Heart left ventricle (tissue), 16 donors: ENCODE results near the gene PTPRM. TPM values are rescaled to one million over a fixed set of nuclear protein-coding genes. Genes with fewer than 3 reads are reported as not detected.

Experiments
- ATAC-seq, 4 donors: fragments of 200-7000 bp; cut with Tn5 transposase; one replicate each; pipeline ENCODE4 v1.9.1; 2020 to 2022; ENCODE audit warnings: moderate library complexity in 4 of 4, mild to moderate bottlenecking in 3 of 4, moderate number of reproducible peaks in 1 of 4
- DNase-seq, 5 donors: peaks; one replicate each; pipeline ENCODE4 v3.0.0-alpha.2; 2020
- H3K27ac ChIP-seq, 12 donors: fragments of 200-600 bp; sonication (generic) in 4 of 12; one replicate each; pipeline versions ENCODE4 v1.5.0 to v1.8.0; 2016 to 2022; ENCODE audit warnings: mild to moderate bottlenecking in 2 of 12
- H3K27me3 ChIP-seq, 9 donors: fragments of 200-600 bp; sonication (generic) in 2 of 9; one replicate each; pipeline versions ENCODE4 v1.5.1 to v1.8.0; 2016 to 2022; ENCODE audit warnings: mild to moderate bottlenecking in 3 of 9
- H3K36me3 ChIP-seq, 9 donors: fragments of 200-600 bp; sonication (generic) in 2 of 9; one replicate each; pipeline versions ENCODE4 v1.5.0 to v1.8.0; 2018 to 2022; ENCODE audit warnings: mild to moderate bottlenecking in 2 of 9
- H3K4me1 ChIP-seq, 12 donors: fragments of 200-600 bp; sonication (generic) in 4 of 12; one replicate each; pipeline versions ENCODE4 v1.5.0 to v1.8.0; 2016 to 2022; ENCODE audit warnings: mild to moderate bottlenecking in 3 of 12
- H3K4me3 ChIP-seq, 12 donors: fragments of 200-600 bp; sonication (generic) in 4 of 12; one replicate each; pipeline versions ENCODE4 v1.5.0 to v1.8.0; 2017 to 2022; ENCODE audit warnings: mild to moderate bottlenecking in 9 of 12, moderate library complexity in 4 of 12
- H3K9me3 ChIP-seq, 12 donors: fragments of 200-600 bp; sonication (generic) in 4 of 12; one replicate each; pipeline versions ENCODE4 v1.5.0 to v1.8.0; 2016 to 2022; ENCODE audit warnings: mild to moderate bottlenecking in 1 of 12
- POLR2A ChIP-seq, 2 donors: fragments of 450-650 bp; IDR thresholded peaks; one replicate each; pipeline ENCODE4 v1.6.1; 2017; ENCODE audit warnings: antibody characterized with exemption in 2 of 2, mild to moderate bottlenecking in 2 of 2, moderate library complexity in 2 of 2
- WGBS, 4 donors: extraction: QIAGEN DNeasy Blood & Tissue Kit in 2 of 4; methylation state at CpG; one replicate each; pipeline versions ENCODE4 v1.1.5 to v1.1.7; 2013 to 2018; 5-methylcytosine and 5-hydroxymethylcytosine counted together
- intact Hi-C, 10 donors: fragments of 100-400 bp; cut with DNase I; formaldehyde crosslinking; loops; one replicate each; pipeline versions ENCODE4 v1.11.1 to v1.14.2; 2022
- polyA plus RNA-seq, 2 donors: library from polyadenylated mRNA; stranded (reverse); fragments of 200-250 nt; gene quantifications; one replicate each; pipeline ENCODE4 v1.2.3, GENCODE V29; 2013
- total RNA-seq, 9 donors: library from RNA; depleted of rRNA in 2 of 9; stranded (reverse); fragments of >200 nt in 2 of 9; fragmentation: NEBNext Ultra II Directional in 3 of 9; extraction: Animal tissue kit (Norgen Biotek cat#: 25700) in 3 of 9; gene quantifications; one replicate each; pipeline versions ENCODE4 v1.1.0 to v1.2.4, GENCODE V29; 2016 to 2023
- TF ChIP-seq, protein P1 (sequence below), 12 donors: fragments of 200-600 bp; sonication (generic) in 4 of 12; IDR thresholded peaks; one replicate each; pipeline versions ENCODE4 v1.5.0 to v1.8.0; 2018 to 2022; ENCODE audit warnings: antibody characterized with exemption in 12 of 12, mild to moderate bottlenecking in 5 of 12
- donor health status: ischemic (EF 13 %, LVEDD 7.1; RV severe dilation, severe dysfunction).
- donor health status: healthy with polysubstance abuse.
- donor health status: DM: no; HTN: yes; CAD: no.
- donor health status: DM: no; HTN: no; CAD: no.
- donor health status: ischemic (EF 25% LVEDD 6.9; RV normal size, moderate dysfunction).
- donor health status: ischemic (EF 25% LVEDD 5.7; RV mildly dilated, moderate dysfunction).
- donor health status: healthy.
- donor health status: DM: yes; HTN: yes; CAD: no.
- donor health status: ischemic (EF 35%, LVEDD 5.7; RV mildly dilated, moderate dysfunction).
- donor health status: nonischemic (EF 11% LVEDD 7.7; RV severe dilation, severe dysfunction).
- donor health status: DM: yes; HTN: yes; CAD: no.
- donor health status: PGD.
- donor health status: ischemic (EF 29% LVEDD 5.4; RV normal size, mild dysfunction).
- donor health status: nonischemic (EF 23%, LVEDD 6.1; RV moderate dilation, normal function).

The PTPRM gene
- total and polyA plus RNA-seq, 11 donors, result 93.8 to 186 (median 123) TPM

DNA sequence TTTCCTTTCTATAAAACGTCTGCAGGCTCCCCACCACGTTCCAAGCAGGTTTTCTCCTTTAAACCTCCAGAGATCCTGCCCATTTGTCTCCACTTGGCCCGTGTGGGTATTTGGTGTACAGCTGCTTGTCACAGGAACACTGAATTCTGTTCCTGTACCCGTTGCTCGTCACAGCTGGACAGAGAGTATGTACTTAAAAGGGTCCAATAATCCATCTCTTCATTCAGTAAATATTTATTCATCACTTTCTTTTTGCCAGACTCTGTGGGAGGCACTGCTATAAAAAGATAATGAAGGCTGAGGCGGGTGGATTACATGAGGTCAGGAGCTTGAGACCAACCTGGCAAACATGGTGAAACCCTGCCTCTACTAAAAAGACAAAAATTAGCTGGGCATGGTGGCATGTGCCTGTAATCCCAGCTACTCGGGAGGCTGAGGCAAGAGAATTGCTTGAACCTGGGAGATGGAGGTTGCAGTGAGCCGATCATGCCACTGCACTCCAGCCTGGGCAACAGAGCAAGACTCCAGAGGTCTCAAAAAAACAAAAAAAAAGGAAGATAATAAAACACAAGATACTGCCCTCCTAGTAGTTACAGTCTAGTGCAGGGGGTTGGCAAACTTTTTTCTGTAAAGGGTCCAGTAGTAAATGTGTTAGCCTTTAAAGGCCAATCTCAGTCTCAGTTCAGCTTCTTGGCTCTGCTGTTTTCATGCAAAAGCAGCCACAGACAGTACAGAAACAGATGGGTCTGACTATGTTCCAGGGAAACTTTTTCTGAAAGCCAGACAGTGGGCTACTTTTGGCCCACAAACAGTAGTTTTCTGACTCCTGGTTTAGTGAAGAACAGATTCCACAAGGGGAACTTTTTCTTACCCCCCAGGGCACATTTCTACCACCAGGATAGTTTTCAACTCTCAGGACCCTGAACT is 732.2 kb downstream of the PTPRM start:
- H3K36me3 ChIP-seq, result peaks cover 0 to 49% (median 26%) of the 10 kb centered on the region in 9 donors
- H3K9me3 ChIP-seq, result no peaks in the 10 kb centered on the region
- ATAC-seq (no peak), DNase-seq (no peak)
- WGBS, 4 donors, result 87 to 92% (median 88%) methylated on average over 8 of the region's 8 CpGs
- no peak overlapping the region for H3K4me3 ChIP-seq
- H3K27me3 ChIP-seq, result no peaks in the 10 kb centered on the region
- H3K4me1 ChIP-seq, result peaks cover 0 to 6% (median 0%) of the 10 kb centered on the region in 12 donors
- intact Hi-C loops, result no loop called here
- TF ChIP-seq POLR2A (IDR thresholded peaks at IDR 0.05), result no peak
- H3K27ac ChIP-seq, result no peak overlapping the region

DNA sequence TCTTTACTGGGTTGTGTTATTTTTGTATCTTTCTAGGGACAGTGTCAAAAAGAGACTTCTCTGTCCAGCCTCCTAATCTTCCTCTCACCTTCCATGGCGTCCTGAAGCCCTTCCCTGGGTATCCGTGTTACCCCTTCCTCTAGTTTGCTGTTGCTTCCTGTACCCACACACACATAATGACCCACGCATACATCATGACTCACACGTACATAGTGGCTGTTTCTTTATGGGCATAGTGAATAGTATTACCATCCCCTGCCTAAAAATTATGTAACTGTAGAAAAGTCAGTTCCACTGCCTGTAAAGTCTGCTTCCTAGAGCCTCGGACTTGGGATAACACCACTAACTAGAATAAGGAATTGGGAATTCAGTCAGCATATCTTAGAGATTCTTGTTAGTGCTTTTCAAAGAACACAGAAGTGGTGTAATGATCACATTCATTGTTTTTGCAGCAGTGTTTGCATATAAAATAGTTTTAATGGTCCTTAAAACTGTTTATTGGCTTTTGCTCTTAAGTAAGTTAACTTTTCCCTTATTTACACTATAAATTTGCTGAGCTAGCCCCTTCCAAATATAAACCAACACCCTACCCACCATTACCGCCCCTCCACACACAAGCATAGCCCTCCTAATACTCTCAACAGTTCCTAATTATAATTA is 733.8 kb downstream of the PTPRM start:
- Histone ChIP-seq H3K27me3 (no peaks in the 10 kb centered on the region), H3K9me3 (no peaks in the 10 kb centered on the region), H3K27ac (no peak overlapping the region), H3K36me3 (peaks cover 0 to 43% (median 26%) of the 10 kb centered on the region in 9 donors), H3K4me1 (peaks cover 0 to 6% (median 0%) of the 10 kb centered on the region in 12 donors), H3K4me3 (no peak overlapping the region)
- DNase-seq (no peak), ATAC-seq (no peak)
- 92 to 95% (median 94%) methylated on average over 6 of the region's 6 CpGs for WGBS, 4 donors
- no peak for TF ChIP-seq POLR2A (IDR thresholded peaks at IDR 0.05)
- intact Hi-C loops, result loop anchor here in 1 of 10 donors (10.0 kb wide), 1 partner anchor 64 kb away; no protein-coding TSS in a partner anchor

DNA sequence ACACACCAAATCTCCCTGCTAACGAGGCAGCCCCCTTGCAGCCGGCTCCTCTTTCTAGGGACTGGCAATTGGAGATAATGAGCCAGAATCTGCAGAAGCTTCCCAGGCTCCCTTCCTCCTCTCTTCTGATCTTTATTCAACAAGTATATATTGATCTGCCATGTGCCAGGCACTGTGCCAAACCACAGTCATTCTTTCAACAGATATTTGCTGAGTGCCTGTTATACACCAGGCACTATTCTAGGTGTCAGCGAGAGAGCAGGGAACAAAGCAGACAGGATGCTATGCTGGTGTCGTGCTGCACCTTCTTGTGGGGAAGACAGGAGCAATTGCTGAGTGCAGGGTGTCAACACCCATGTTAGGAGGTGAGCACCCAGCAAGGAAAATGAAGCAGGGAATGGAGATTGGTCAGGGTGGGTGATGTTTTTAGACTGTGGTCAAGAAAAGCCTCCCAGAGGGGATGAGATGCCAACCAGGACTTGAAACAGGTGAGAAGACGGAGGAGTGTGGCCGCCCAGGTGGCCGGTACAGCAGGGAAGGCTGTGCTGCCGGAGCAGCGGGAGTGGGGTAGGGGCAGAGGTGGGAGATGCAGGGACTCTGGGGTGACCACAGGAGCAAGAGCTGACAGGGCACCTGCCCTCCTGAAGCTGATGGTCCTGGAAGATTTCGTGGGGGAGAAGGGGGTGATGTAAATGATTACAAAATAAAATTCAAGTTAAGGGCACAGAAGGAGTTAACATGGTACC is 734.5 kb downstream of the PTPRM start:
- Histone ChIP-seq H3K27ac (no peak overlapping the region), H3K9me3 (no peaks in the 10 kb centered on the region), H3K4me3 (no peak overlapping the region), H3K4me1 (peaks cover 0 to 6% (median 0%) of the 10 kb centered on the region in 12 donors), H3K27me3 (no peaks in the 10 kb centered on the region), H3K36me3 (peaks cover 0 to 36% (median 19%) of the 10 kb centered on the region in 9 donors)
- DNase-seq (no peak), ATAC-seq (peak in 2 of 4 donors; percentile 23 to 28)
- TF ChIP-seq POLR2A (IDR thresholded peaks at IDR 0.05), result no peak
- TF ChIP-seq, protein P1, sequence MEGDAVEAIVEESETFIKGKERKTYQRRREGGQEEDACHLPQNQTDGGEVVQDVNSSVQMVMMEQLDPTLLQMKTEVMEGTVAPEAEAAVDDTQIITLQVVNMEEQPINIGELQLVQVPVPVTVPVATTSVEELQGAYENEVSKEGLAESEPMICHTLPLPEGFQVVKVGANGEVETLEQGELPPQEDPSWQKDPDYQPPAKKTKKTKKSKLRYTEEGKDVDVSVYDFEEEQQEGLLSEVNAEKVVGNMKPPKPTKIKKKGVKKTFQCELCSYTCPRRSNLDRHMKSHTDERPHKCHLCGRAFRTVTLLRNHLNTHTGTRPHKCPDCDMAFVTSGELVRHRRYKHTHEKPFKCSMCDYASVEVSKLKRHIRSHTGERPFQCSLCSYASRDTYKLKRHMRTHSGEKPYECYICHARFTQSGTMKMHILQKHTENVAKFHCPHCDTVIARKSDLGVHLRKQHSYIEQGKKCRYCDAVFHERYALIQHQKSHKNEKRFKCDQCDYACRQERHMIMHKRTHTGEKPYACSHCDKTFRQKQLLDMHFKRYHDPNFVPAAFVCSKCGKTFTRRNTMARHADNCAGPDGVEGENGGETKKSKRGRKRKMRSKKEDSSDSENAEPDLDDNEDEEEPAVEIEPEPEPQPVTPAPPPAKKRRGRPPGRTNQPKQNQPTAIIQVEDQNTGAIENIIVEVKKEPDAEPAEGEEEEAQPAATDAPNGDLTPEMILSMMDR (IDR thresholded peaks at IDR 0.05), result no peak
- intact Hi-C loops, result loop anchor here in 1 of 10 donors (10.0 kb wide), 1 partner anchor 63 kb away; no protein-coding TSS in a partner anchor
- WGBS, 4 donors, result 86 to 90% (median 89%) methylated on average over 10 of the region's 10 CpGs

DNA sequence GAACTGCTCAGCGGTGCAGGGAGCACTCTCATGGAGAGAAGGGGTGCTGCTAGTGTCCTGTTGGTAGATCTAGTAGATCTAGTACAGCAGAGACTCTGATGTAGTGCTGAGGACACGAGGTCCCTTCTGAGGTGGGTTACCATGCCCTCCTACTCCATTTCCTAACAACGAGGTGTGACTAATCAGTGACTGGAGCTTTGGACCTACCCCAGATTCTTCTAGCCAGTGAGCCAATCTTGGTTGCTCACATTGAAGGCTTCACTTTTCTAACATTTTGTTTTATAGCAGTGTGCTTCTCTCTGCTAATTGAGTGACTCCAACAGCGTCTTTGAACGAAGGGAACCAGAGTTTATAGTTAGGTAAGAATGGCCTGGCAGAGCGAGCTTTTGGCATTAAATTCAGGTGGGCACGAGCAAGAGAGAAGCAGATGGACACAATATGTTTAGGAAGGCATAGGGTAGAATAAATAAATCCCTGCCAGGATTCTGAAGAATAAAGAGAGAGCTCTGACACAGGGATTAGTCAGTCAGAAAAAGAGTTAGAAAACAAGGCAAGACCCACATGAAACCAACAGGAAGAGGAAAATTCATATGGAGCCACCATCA is 736.1 kb downstream of the PTPRM start:
- H3K36me3 ChIP-seq, result peaks cover 0 to 20% (median 3%) of the 10 kb centered on the region in 9 donors
- no peak overlapping the region for H3K27ac ChIP-seq
- H3K4me1 ChIP-seq, result peaks cover 0 to 6% (median 0%) of the 10 kb centered on the region in 12 donors
- TF ChIP-seq POLR2A (IDR thresholded peaks at IDR 0.05), result no peak
- TF ChIP-seq, protein P1 (IDR thresholded peaks at IDR 0.05), result no peak
- no peaks in the 10 kb centered on the region for H3K27me3 ChIP-seq
- intact Hi-C loops, result loop anchor here in 1 of 10 donors (10.0 kb wide), 1 partner anchor 62 kb away; no protein-coding TSS in a partner anchor
- no peaks in the 10 kb centered on the region for H3K9me3 ChIP-seq
- DNase-seq, result no peak
- ATAC-seq, result no peak
- no peak overlapping the region for H3K4me3 ChIP-seq
- WGBS, 4 donors, result 92 to 98% (median 94%) methylated on average over 7 of the region's 7 CpGs
